OCI-LY1 (cell line): ENCODE results near the gene LAMC1.

ENCODE experiments used
- H2AFZ ChIP-seq: fragments of 200-600 bp; sonication (generic), shearing (Covaris generic); 2 replicates; pipeline ENCODE4 v1.6.0; 2014; ENCODE audit warnings: antibody characterized with exemption, mild to moderate bottlenecking, low read length
- H3F3A ChIP-seq: fragments of 200-600 bp; sonication (generic), shearing (Covaris generic); 2 replicates; pipeline ENCODE4 v1.6.0; 2014; ENCODE audit warnings: mild to moderate bottlenecking, antibody characterized with exemption, low read length, moderate library complexity; ENCODE audit not compliant: insufficient read depth
- H3K27ac ChIP-seq: fragments of 200-600 bp; sonication (generic); 2 replicates; pipeline ENCODE4 v1.5.1; 2014; ENCODE audit warnings: low read length, mixed run types, mild to moderate bottlenecking, low read depth; ENCODE audit not compliant: poor library complexity, severe bottlenecking
- H3K27me3 ChIP-seq: fragments of 200-600 bp; sonication (generic); 2 replicates; pipeline ENCODE4 v1.6.0; 2014; ENCODE audit warnings: antibody characterized with exemption, mild to moderate bottlenecking, low read length, moderate library complexity; ENCODE audit not compliant: insufficient read depth
- H3K36me3 ChIP-seq: fragments of 200-600 bp; sonication (generic); 2 replicates; pipeline ENCODE4 v1.6.1; 2014; ENCODE audit warnings: mild to moderate bottlenecking, antibody characterized with exemption, low read length, moderate library complexity, mixed read lengths; ENCODE audit not compliant: insufficient read depth
- H3K4me1 ChIP-seq: fragments of 200-600 bp; sonication (generic); 2 replicates; pipeline ENCODE4 v1.5.1; 2014; ENCODE audit warnings: mild to moderate bottlenecking, low read length, moderate library complexity; ENCODE audit not compliant: insufficient read depth, severe bottlenecking
- H3K4me2 ChIP-seq: fragments of 200-600 bp; sonication (generic), shearing (Covaris generic); 2 replicates; pipeline ENCODE4 v1.6.1; 2014; ENCODE audit warnings: low read length
- H3K4me3 ChIP-seq: fragments of 200-600 bp; sonication (generic); 2 replicates; pipeline ENCODE4 v1.5.1; 2014; ENCODE audit warnings: low read length, low read depth, mild to moderate bottlenecking, mixed read lengths; ENCODE audit not compliant: poor library complexity, severe bottlenecking
- H3K79me2 ChIP-seq: fragments of 200-600 bp; shearing (Covaris generic); 2 replicates; pipeline ENCODE4 v1.6.1; 2016; ENCODE audit warnings: mixed run types, low read length, mixed read lengths; ENCODE audit not compliant: insufficient read depth
- H3K9ac ChIP-seq: fragments of 200-600 bp; sonication (generic), shearing (Covaris generic); 2 replicates; pipeline ENCODE4 v1.6.1; 2014; ENCODE audit warnings: mild to moderate bottlenecking, low read length, mixed read lengths
- H3K9me2 ChIP-seq: fragments of 200-600 bp; sonication (generic), shearing (Covaris generic); 2 replicates; pipeline ENCODE4 v1.6.1; 2014; ENCODE audit warnings: low read depth, mild to moderate bottlenecking, low read length, mixed read lengths
- H3K9me3 ChIP-seq: fragments of 200-600 bp; shearing (Covaris generic); 2 replicates; pipeline ENCODE4 v1.6.1; 2014; ENCODE audit warnings: low read length, mixed read lengths
- H4K20me1 ChIP-seq: fragments of 200-600 bp; sonication (generic), shearing (Covaris generic); 2 replicates; pipeline ENCODE4 v1.6.0; 2016; ENCODE audit warnings: mild to moderate bottlenecking, low read length; ENCODE audit not compliant: insufficient read depth
- CTCF ChIP-seq: fragments of 200-600 bp; sonication (generic), shearing (Covaris generic); IDR thresholded peaks from 2 replicates; pipeline ENCODE4 v1.5.1; 2017; ENCODE audit warnings: mild to moderate bottlenecking, antibody characterized with exemption, low read length, moderate library complexity, mixed read lengths
- EZH2 ChIP-seq: fragments of 200-600 bp; sonication (generic), shearing (Covaris generic); IDR thresholded peaks from 2 replicates; pipeline ENCODE4 v1.8.0; 2017; ENCODE audit warnings: borderline replicate concordance, mixed run types, mild to moderate bottlenecking, antibody characterized with exemption, low read length, moderate library complexity, mixed read lengths

LAMC1 gene

GRCh38 chr1:183039985-183040447 is 16.8 kb downstream of the LAMC1 start:
- H3K4me2 ChIP-seq, result peak overlapping the region; percentile 20; the same call in 1 of the 2 replicates
- no peaks in the 10 kb centered on the region for H3K36me3 ChIP-seq
- peaks cover 27% of the 10 kb centered on the region for H3K79me2 ChIP-seq
- H3K27me3 ChIP-seq, result no peaks in the 10 kb centered on the region
- H3K9me3 ChIP-seq, result no peaks in the 10 kb centered on the region
- H3K4me3 ChIP-seq, result no peak overlapping the region
- peak overlapping the region; percentile 39 for H3K27ac ChIP-seq
- H3F3A ChIP-seq, result no peaks in the 10 kb centered on the region
- peaks cover 58% of the 10 kb centered on the region for H3K4me1 ChIP-seq
- H3K9ac ChIP-seq, result no peak overlapping the region; the same call in 1 of the 2 replicates
- H3K9me2 ChIP-seq, result no peaks in the 10 kb centered on the region
- H4K20me1 ChIP-seq, result no peaks in the 10 kb centered on the region
- no peak overlapping the region for H2AFZ ChIP-seq
- TF ChIP-seq EZH2 (no peak), CTCF (no peak)

DNA sequence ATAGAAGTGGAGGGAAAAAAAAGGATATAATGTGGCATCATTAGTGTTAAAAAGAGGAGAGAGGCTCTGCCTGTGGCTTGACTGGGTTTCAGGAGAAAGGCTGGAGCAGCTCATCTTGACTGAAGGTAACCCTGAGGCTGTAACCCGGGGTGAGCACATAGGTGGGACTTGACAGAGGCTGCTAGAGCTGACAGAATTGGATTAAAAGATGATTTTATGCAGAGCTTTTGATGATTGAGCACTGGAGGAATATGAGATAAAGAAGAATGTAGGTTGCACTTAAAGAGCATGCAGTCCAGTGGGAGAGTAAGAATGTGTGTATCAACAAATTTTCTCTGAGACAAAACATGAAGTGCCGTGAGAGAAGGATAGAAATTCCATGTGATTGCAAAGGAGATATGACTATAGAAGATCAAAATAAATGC is 17.3 kb downstream of the LAMC1 start:
- Histone ChIP-seq H3K79me2 (peaks cover 33% of the 10 kb centered on the region), H3K4me1 (peaks cover 64% of the 10 kb centered on the region), H3K27ac (peak overlapping the region; percentile 39), H3K9me2 (no peaks in the 10 kb centered on the region), H3K9ac (no peak overlapping the region), H3K4me2 (peak overlapping the region; percentile 20; the same call in 1 of the 2 replicates), H3K4me3 (no peak overlapping the region), H2AFZ (no peak overlapping the region), H3F3A (no peaks in the 10 kb centered on the region), H3K27me3 (no peaks in the 10 kb centered on the region), H3K36me3 (no peaks in the 10 kb centered on the region), H4K20me1 (no peaks in the 10 kb centered on the region), H3K9me3 (no peaks in the 10 kb centered on the region)
- TF ChIP-seq EZH2, result no peak
- no peak for TF ChIP-seq CTCF

DNA sequence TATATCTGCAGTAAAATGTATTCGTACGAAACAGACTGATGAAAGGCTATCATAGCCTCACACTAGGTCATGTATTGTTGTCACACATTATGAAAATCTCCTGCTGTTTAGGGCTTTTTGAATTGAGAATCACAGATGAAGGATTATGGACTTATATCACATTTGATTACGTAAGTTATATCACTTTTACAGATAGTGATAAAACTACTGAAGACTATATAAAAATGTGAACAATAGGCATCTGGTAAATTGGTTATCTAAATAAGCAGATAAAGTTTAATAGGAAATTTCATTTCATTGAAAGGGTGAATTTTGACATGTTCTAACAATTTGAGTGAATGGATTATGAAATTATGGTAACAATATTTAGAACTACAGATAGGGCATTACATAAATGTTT is 20.0 kb downstream of the LAMC1 start:
- H3K27ac ChIP-seq, result no peak overlapping the region
- TF ChIP-seq EZH2 (no peak), CTCF (no peak)
- H3K9me2 ChIP-seq, result no peaks in the 10 kb centered on the region
- H3K79me2 ChIP-seq, result peaks cover 54% of the 10 kb centered on the region
- H3K9ac ChIP-seq, result no peak overlapping the region
- no peaks in the 10 kb centered on the region for H3K36me3 ChIP-seq
- no peaks in the 10 kb centered on the region for H3K27me3 ChIP-seq
- peaks cover 91% of the 10 kb centered on the region for H3K4me1 ChIP-seq
- H3K4me2 ChIP-seq, result no peak overlapping the region
- H2AFZ ChIP-seq, result no peak overlapping the region
- H3K4me3 ChIP-seq, result no peak overlapping the region
- no peaks in the 10 kb centered on the region for H4K20me1 ChIP-seq
- 0 out of 2 replicates have a peak, but pooled peaks cover 3% of the 10 kb centered on the region for H3F3A ChIP-seq
- H3K9me3 ChIP-seq, result no peaks in the 10 kb centered on the region
